CD4-positive, alpha-beta T cell treated with Interleukin-6 at 100 ng/mL for 8 hours (primary cell): ENCODE data around the gene ITSN1.

Experiments used
- DNase-seq: peaks from one replicate; pipeline ENCODE4 v3.0.0-alpha.2; 2020; ENCODE audit warnings: mixed read lengths, low spot score

Gene ITSN1

DNA sequence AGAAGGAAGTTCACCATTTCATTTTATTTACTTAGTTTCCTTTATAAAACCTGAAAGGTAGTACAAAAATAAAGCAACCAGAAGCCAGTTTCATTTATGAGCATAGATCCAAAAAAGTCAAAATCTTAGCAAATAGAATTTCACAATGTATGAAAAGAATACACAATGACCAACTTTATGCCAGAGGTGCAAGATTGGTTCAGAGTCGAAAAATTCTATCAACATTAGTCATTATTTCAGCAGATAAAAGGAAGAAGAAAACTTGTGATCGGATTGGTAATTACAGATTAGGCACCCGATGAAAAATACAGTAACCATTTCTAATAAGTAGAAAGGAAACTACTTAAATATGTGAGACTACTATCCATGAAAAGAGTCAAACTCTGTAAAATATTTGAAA is 89.1 kb downstream of the ITSN1 start:
- DNase-seq = no peak

DNA sequence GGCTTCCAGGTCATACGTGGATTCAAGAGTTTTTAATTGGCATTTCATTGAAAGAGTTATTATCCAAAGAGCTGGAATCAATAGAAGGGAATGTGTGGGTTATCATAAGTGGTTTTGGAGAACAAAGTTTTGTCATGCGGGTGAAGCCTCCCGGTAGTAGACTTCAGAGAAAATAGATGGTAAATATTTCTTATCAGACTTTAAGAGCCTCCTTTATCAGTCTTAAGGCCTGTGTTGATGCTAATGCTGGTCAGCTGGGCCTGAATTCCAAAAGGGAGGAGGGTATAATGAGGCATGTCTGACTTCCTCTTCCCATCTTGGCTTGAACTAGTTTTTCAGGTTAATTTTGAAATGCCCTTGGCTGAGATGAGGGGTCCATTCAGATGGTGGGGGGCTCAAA is 89.7 kb downstream of the ITSN1 start:
- no peak for DNase-seq

DNA sequence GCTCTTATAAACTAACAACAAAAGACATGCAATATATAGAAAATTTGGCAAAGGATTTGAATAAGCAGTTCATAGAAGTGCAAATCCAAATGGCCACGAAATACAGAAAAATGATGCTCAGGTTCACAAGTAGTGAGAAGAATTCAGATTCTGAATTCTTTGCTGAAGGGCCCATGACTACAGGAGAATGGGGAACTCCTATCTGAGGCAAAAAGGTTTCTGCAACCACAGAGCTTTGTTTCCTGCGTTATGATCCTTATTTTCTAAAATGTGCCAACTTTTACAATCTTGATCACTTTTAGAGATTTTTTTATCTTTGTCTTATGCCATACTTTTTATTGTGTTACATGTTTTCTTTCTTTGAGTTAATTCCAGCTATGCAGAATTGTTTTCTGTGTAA is 91.3 kb downstream of the ITSN1 start:
- DNase-seq = no peak

DNA sequence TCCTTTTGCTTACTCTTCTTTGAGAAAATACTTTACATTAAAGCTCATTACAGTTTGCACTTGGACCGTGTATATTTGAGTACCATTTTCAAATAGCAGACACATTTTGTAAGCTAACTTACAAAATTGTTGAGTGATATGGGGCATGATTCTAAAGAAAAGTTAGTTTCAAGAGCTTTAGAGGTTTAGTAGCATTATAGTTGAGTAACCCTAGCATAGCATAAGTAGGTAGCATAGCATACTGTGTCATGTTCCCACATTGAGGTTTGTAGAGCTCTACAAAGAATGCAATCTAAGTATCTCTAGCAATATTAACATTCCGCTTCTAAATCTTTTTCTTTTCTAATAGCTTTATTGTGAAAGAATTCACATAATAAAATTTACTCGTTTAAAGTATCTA is 92.0 kb downstream of the ITSN1 start:
- no peak for DNase-seq

DNA sequence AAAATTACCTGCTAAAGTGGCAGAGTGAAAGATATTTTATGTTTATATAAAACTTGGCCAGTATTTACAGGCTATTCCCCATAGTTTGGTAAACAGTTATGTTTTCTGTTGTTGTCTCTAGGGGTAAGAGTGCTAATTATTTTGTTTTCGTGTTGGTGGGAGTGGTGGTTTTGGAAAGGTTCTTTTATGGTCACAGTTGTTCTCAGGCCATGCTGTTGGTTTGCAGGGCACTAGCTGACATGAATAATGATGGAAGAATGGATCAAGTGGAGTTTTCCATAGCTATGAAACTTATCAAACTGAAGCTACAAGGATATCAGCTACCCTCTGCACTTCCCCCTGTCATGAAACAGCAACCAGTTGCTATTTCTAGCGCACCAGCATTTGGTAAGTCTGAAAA is 92.5 kb downstream of the ITSN1 start:
- no peak for DNase-seq

DNA sequence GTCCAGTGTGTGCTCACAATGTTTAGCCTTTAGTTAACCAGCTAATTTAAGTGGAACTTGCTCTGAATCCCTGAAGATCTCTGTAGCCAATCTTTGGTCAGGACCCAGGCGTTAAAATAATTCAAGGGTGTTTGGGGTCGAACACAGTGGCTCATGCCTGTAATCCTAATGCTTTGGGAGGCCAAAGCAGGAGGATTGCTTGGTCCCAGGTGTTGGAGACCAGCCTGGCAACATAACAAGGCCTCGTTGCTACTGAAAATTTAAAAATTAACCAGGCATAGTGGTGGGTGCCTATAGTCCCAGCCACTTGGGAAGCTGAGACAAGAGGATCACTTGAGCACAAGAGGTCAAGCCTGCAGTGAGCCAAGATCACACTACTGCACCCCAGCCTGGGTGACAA is 94.3 kb downstream of the ITSN1 start:
- no peak for DNase-seq

DNA sequence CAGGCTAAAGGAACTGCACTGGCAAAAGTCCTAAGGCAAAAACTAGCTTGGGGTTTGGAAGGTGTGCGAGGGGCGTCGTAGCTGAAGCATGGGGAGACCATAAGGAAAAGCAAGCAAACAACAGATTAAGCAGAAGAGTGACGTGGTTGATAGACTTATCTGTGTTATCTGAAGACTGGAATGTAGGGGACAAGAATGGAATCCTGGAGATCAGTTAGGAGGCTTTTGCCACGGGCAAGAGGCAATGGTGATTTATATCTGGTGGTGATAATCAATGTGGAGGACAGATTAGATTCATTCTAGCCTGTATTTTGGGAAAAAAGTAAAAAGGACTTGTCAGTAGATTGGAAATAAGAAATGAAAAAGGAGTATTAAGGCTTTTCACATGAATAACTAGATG is 97.4 kb downstream of the ITSN1 start:
- no peak for DNase-seq

DNA sequence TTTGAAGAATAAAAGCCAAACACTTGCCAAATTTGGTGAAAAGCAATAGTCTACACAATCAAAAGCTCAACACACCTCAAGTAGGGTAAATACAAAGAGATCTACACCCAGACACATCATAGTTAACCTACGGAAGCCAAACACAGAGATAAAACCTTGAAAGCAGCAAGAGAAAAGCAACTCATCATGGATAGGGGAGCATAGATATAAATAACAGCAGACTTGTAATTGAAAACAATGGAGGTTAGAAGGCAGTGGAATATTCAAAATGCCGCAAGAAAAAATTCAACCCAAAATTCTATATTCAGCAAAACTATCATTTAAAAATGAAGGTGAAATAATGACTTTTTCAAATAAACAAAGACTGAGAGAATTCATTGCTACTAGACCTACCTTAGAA is 105.1 kb downstream of the ITSN1 start:
- no peak for DNase-seq

DNA sequence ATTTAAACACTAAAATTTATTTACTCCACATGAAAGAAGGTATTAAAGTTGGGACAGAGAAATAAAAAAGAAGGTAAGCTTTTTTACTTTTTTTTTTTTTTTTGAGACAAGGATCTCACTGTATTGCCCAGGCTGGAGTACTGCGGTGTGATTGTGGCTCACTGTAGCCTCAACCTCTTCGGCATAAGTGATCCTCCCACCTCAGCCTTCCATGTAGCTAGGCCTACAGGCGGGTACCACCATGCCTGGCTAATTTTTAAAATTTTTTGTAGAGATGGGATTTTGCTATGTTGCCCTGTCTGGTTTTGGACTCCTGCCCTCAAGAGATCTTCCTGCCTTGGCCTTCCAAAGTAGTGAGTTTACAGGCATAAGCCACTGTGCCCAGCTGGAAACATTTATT is 106.6 kb downstream of the ITSN1 start:
- no peak for DNase-seq

DNA sequence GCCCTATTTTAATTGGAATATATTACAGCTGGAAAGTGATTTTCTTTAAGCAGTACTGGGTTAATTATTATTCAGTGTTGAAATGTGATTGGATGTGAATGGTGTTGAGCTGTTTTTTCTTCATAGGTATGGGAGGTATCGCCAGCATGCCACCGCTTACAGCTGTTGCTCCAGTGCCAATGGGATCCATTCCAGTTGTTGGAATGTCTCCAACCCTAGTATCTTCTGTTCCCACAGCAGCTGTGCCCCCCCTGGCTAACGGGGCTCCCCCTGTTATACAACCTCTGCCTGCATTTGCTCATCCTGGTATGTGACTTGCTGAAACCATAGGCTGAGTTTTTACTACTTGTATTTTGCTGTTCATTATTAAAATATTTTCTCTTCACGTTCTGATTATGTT is 107.7 kb downstream of the ITSN1 start:
- no peak for DNase-seq

DNA sequence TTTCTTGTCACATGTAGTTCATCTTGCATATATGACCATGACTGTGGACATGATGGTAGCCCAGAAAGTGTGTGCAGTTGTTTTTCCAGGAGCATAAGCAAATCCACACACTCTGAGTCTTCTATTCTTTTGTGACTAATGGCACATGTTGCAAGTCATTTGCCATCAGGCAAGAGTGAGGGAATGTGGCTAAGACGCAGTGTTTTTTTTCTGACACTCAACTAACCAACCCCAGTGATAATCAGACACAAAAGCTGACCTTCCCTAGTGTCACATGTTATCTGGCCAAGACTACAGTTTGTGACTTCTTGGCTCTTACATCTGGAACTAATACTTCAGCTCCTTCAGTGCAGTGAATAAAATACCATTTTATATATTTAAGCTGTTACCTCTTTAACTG is 108.8 kb downstream of the ITSN1 start:
- no peak for DNase-seq

DNA sequence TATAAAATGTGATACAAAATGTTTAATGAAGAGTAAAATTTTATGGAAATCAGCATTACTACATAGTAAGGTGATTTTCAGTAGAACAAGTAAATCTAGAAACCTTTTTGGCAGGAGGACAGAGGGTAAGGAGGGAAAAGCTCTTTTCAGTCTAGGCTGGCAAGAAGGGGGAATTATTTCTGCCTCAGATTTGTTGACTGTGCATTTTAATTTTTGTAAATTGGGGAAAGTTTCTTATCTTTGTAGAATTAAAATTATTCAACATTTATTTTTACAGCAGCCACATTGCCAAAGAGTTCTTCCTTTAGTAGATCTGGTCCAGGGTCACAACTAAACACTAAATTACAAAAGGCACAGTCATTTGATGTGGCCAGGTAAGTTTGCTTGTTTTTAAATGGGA is 109.2 kb downstream of the ITSN1 start:
- no peak for DNase-seq

DNA sequence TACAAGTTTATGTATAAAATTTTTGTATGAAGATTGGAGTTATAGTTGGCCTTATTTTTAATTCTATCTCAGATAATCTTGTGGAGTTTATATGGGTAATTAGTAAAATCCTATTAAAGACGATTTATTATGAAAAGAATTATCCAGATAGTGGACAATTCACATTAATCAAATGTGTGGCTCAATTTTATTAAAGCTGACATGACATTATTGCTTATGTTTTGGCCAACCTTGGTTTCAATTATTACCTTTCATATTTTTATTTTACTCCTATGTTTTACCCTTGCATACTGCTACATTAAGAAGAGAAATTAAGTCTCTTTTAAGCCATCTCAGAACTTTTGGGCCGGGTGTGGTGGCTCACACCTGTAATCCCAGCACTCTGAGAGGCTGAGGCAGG is 110.0 kb downstream of the ITSN1 start:
- DNase-seq = no peak

DNA sequence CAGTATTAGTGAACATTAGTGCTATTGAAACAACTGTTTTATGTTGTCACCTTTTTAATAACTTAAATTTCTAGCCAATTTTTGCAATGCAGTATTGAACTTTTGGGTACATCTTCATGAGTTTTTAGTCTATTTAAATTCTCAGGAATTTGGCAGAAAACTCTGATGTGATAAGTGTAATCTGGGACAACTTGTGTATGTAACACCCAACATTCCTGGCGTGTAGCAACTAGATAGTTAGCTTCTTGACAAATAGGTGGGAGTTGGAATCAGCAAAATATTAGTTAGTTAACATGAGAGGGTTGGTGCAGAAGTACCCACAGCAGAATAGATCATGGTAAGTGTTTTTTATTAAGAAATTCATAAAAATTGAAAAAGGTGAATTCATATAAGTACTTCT is 111.6 kb downstream of the ITSN1 start:
- DNase-seq = no peak

DNA sequence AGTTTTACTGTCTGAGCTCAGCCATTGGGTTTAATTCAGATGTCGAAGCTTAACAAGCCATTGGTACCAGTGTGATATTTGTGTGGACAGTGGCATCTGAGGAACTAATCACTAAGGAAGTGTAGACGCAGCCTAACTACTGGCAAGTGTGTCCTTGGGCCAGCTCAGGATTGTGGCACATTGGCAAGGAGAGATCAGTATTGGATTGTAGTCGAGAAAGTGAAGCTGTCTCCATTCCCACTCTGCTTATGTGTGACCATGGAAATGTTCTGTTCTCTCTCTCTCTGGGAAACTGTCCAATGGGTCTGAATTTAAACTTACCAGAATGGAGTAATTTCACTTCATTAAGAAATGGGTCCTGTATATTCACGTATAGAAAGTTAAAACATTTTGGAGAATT is 112.2 kb downstream of the ITSN1 start:
- DNase-seq = no peak

DNA sequence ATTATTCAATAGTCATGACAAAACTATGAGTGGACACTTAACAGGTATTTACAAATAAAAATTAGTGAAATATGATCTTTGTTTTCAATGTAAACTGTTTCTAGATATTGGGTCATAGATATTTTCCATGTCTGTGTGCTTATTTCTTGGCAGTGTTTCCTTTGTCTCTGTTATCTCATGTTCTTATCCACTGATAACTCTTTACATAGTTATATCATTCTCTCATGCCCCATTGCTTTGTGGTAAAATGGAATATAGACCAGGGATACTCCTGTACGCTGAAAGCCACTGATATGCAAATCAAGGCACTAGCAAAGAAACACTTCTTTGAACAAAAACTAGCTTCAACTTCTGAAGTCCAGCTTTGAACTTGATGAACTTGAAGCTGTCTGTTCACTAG is 113.1 kb downstream of the ITSN1 start:
- no peak for DNase-seq

DNA sequence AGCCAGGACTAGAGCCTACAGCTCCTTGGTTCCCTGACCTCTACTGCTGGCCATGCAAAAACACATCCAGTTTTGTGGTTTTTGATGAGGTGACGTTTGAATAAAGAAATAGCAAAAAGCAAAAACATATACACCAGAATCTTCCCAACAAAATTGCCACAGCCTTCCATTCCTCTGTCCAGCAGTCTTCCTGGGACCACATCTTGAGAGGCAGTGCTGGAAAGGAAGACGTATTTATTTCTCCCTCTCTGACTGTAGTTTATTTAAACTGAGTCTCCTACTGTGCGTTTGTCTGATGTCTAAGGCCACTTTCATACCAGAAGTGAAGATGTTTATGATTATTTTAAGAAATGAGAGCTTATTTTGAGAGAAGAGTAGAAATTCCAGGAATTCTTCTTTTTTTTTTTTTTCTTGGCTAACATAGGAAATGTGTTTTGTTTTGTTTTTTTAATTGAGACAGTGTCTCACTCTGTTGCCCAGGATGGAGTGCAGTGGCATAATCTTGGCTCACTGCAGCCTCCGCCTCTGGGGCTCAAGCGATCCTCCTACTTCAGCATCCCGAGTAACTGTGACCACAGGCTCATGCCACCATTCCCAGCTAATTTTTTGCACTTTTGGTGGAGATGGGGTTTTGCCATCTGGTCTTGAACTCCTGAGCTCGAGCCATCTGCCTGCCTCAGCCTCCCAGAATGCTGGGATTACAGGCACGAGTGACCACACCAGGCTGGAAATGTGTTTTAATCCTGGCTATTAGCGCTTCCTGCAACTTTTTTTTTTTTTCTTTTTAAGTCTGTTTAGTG is 118.5 kb downstream of the ITSN1 start:
- no peak for DNase-seq

DNA sequence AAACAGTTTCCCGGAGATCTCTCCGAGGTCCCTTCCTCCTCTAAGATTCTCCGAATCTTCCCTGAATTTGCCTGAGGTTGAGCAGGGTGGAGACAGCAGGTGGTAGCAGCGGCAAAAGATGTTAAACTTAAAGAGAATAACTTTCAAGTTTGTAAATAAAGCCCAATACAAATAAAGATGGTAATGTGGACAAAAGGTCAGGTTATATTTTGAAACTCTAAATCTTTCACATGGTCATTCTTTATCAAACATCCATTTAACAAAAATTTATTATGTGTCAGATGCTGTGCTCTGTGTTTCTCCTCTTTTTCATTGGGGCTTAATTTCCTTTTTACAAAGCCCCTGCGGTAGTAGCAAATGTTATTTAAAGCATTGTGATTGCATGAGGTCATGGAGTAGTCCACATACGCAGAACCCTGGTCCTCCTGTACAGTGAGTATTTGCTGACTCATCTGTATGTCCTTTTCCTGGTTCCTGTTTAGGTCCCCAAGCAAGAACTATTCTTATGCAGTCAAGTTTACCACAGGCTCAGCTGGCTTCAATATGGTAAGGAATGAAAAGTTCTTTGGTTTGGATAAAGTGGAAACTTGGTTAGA is 119.2 kb downstream of the ITSN1 start:
- DNase-seq = no peak

DNA sequence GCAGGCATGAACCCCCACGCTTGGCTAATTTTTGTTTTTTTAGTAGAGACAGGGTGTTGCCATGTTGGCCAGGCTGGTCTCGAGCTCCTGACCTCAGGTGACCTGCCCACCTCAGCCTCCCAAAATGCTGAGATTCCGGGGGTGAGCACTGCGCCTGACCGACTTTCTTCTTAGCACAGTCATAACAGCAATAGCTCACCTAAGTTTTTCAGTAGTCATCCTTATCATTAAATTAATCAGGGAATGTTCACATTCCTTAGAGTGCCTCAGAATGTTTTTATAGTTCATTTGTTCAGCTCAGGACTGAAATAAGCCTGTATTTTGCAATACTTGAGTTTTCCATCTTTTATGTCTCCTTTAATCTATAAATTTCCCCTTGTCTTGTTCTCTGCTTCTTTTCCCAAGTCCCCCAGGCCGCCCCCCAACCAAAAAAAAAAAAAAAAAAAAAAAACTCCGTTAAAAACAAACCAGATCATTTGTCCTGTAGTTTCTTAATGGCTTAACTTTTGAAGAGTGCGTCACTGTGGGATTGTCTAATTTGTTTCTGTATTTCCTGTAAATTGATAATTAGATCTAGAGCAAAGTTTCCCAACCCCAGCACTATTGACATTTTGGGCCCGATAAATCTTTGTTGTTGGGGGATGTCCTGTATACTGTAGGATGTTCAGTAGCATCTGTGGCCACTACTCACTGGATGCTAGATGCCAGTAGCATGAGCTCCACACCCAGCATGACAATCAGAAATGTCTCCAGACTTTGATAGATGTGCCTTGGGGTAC is 120.7 kb downstream of the ITSN1 start:
- no peak for DNase-seq

DNA sequence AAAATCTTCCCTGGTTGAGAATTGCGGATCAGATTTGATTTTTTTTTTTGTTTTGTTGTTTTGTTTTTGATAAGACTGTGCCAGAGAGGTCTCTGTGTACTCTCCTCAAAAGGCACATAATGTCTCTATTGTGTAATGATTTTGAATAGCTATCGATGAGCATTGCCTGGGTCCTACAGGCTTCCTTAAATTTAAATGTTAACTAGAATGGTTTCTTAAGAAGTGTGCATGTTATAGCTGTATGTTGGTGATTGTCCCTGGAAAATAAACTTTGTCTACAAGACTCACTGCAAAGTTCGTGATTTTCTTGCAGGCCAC is 121.2 kb downstream of the ITSN1 start:
- no peak for DNase-seq

DNA sequence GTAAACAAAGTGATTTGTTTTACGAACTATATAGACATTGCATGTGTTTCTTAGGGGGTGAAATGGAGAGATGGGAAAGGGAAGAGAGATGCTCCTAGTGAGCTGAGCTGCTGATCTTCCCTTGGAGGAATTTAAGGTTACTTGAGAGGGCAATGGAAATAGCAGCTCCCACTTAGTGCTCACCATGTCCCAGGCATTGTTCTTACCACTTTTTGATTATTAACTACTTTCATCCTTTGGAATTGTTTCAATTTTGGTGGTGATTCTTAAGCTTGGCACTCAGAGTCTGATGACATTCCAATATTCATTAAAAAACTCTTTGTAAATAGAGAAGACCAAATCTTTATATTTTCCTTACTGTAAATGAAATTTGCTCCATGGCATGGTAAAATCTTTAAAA is 124.9 kb downstream of the ITSN1 start:
- no peak for DNase-seq

DNA sequence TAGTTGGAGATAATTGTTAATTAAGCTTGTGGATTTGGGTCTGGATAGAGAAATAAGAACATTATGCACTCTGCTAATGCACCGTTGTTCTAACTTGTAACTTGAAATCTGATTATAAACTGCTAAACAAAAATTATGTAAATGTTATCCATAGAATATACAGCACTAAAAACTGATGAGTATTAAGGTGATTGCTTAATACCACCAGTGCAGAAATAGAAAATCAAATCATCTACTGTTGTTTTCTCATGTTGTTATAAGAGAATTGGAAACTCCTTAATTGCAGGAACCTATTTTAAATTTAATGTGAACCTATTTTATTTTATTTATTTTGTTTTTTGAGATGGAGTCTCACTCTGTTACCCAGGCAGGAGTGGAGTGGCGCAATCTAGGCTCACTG is 125.7 kb downstream of the ITSN1 start:
- DNase-seq = no peak

DNA sequence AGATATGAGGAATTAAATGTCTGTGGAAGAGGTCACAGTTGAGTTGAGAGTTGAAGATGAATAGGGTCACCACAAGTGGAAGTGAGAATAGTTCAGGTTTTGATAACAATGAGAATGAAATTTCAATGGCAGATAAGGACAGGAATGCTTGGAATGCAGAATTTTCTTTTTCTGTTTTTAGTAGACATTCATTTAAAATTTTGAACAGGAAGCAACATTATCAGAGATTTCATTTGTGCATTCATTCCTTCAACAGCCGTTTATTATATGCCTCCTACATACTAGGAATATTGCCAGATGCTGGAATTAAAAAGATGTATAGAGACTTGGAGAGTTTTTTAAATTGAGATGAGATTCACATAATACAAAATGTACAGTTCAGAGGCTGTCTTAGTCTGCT is 126.8 kb downstream of the ITSN1 start:
- DNase-seq = no peak

DNA sequence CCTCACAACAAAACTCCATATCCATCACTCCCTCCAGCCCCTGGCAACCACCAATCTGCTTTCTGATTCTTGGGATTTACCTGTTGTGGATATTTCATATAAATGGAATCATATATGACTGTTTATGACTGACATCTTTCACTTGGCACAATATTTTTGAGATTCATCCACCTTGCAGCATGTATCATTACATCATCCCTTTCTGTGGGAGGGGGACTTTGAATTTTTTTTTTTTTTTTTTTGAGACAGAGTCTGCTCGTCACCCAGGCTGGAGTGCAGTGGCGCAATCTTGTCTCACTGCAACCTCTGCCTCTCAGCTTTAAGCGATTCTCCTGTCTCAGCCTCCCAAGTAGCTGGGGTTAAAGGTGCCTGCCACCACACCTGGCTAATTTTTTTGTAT is 128.2 kb downstream of the ITSN1 start:
- no peak for DNase-seq
